Suprapubic skin (tissue), 4 donors: ENCODE results near the gene ZNF462.

Experiments
- EP300 ChIP-seq: sonication (generic); formaldehyde crosslinking; IDR thresholded peaks from one replicate; pipeline ENCODE4 v1.6.1; 2017; ENCODE audit warnings: antibody characterized with exemption
- POLR2AphosphoS5 ChIP-seq, 3 donors: sonication (generic); formaldehyde crosslinking; IDR thresholded peaks; one replicate each; pipeline ENCODE4 v1.6.1; 2017; ENCODE audit warnings: antibody characterized with exemption in 3 of 3
- TF ChIP-seq, protein P1 (sequence below), 2 donors: fragments of 200-600 bp in 1 of 2; fragments of 450-650 bp in 1 of 2; sonication (generic) in 1 of 2; IDR thresholded peaks; one replicate each; pipeline ENCODE4 v1.5.1; 2016 to 2019; ENCODE audit warnings: antibody characterized with exemption in 2 of 2, mild to moderate bottlenecking in 1 of 2, moderate library complexity in 1 of 2

- TF ChIP-seq, protein P1, sequence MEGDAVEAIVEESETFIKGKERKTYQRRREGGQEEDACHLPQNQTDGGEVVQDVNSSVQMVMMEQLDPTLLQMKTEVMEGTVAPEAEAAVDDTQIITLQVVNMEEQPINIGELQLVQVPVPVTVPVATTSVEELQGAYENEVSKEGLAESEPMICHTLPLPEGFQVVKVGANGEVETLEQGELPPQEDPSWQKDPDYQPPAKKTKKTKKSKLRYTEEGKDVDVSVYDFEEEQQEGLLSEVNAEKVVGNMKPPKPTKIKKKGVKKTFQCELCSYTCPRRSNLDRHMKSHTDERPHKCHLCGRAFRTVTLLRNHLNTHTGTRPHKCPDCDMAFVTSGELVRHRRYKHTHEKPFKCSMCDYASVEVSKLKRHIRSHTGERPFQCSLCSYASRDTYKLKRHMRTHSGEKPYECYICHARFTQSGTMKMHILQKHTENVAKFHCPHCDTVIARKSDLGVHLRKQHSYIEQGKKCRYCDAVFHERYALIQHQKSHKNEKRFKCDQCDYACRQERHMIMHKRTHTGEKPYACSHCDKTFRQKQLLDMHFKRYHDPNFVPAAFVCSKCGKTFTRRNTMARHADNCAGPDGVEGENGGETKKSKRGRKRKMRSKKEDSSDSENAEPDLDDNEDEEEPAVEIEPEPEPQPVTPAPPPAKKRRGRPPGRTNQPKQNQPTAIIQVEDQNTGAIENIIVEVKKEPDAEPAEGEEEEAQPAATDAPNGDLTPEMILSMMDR (IDR thresholded peaks at IDR 0.05): no peak
- TF ChIP-seq EP300 (no peak), POLR2AphosphoS5 (IDR thresholded peaks at IDR 0.05) (no peak)
These were observed 108.1 kb downstream of the ZNF462 start for GRCh38 chr9:106970976-106971457.
